ENCODE measurements around the gene COMT. TPM values are rescaled to one million over a fixed set of nuclear protein-coding genes. Genes with fewer than 3 reads are reported as not detected.

The COMT gene
- total RNA-seq, 2 experiments from 2014 or later: 71.8 to 74.8 TPM

DNA sequence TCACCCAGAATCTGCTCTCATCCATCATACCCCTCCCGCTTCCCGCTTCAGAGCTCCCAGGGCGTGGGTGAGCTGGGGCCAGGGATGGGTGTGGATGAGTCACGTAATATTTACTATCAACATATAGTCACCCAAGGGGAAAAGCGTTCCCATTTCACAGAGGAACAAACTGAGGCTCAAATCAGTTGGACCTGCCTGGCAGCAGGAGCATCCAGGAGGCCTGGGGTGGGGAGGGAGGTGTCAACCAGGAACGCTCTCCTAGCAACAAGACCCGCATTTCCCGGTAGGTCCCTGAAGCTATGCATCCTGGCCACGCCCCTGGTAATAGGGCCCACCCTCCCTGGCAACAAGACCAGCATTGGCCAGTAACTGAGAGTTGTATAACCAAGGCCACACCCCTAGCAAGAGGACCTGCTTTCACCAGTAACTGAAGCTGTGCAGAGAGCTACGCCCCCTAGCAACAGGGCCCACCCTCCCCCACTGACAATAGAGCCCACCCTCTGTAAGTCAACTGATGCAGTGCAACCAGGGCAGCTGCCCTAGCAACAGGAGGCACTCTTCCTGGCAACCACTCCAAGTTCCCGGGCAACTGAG lies 32.8 kb downstream of the COMT start:
- H3K9me3 Mint-ChIP-seq: no peaks in the 10 kb centered on the region
- H3K36me3 Mint-ChIP-seq (ENCODE audit: low read depth): no peaks in the 10 kb centered on the region
- H3K4me1 Mint-ChIP-seq: peaks cover 17% of the 10 kb centered on the region
- DNase-seq: peak; percentile 37
- no peak overlapping the region for H3K4me3 Mint-ChIP-seq
- H3K27ac Mint-ChIP-seq: no peak overlapping the region
- H3K27me3 Mint-ChIP-seq: no peaks in the 10 kb centered on the region
- POLR2A ChIA-PET: no interaction called here
- CTCF ChIA-PET: interaction anchor here (1.0 to 1.2 kb wide), 2 partner anchors 11 to 20 kb away, joined by 3 to 4 read pairs; no protein-coding TSS in a partner anchor

DNA sequence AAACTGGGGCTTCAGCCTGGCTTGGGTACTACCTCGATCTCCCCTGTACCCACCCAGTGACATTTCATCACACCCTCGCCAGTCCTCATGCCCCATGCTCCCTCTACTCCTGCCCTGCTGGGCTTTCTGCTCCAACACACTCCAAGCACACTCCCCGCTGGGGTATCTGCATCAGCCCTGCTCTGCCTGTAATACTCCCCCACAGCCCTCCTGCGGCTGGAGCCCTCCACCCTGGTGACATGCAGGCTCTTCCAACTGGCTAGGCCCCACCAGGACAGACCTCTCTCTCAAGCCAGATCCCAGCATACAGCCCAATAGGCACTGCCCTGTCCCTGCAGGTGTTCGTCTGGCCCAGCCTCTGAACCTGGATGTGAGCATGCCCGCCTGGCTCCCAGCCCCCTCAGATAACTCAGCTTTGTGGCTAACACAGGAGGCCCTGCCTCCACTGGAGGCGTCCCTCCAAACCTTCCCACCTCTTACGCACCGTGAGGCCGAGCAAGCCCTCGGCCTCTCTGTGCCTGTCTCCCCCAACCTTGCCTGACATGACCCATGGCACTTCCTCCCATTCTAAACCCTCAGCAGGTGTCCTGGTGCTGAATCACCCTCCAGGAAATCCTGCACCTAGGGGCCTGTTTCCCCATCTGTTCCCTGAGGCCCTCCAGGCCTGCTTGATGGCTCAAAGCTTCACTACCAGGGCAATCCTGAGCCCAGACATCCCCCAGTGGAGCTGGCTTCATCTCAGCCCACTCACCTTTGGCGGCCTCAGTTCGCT lies 33.5 kb downstream of the COMT start:
- Mint-ChIP-seq H3K27ac (peak overlapping the region; percentile 1), H3K27me3 (no peaks in the 10 kb centered on the region), H3K36me3 (ENCODE audit: low read depth) (no peaks in the 10 kb centered on the region), H3K4me3 (no peak overlapping the region), H3K9me3 (no peaks in the 10 kb centered on the region), H3K4me1 (peaks cover 17% of the 10 kb centered on the region)
- ChIA-PET CTCF (interaction anchor here (1.2 kb wide), 1 partner anchor 21 kb away, joined by 4 read pairs; no protein-coding TSS in a partner anchor), POLR2A (interaction anchor here (0.5 kb wide), 1 partner anchor 22 kb away, joined by 6 read pairs; no protein-coding TSS in a partner anchor)
- DNase-seq: no peak

DNA sequence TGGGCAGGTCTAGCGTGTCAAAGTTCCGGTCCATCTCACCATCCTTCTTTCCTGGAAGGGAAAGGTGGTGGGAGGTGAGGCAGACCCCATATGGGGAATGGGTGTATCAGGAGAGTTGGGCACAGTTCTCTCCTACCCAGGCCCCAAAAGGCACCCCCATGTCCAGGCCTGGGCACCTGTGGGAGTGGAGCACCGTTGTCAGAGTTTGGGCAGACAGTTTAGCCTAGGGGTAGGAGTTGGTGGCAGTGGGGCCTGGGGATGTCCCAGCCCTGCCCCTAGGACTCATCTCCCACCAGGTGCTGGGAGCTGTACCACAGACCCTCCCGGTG lies 34.1 kb downstream of the COMT start:
- no peak overlapping the region for H3K4me3 Mint-ChIP-seq
- ChIA-PET POLR2A (no interaction called here), CTCF (no interaction called here)
- no peak for DNase-seq
- H3K27ac Mint-ChIP-seq: no peak overlapping the region
- H3K9me3 Mint-ChIP-seq: no peaks in the 10 kb centered on the region
- H3K4me1 Mint-ChIP-seq: peaks cover 15% of the 10 kb centered on the region
- H3K36me3 Mint-ChIP-seq (ENCODE audit: low read depth): no peaks in the 10 kb centered on the region
- no peaks in the 10 kb centered on the region for H3K27me3 Mint-ChIP-seq

DNA sequence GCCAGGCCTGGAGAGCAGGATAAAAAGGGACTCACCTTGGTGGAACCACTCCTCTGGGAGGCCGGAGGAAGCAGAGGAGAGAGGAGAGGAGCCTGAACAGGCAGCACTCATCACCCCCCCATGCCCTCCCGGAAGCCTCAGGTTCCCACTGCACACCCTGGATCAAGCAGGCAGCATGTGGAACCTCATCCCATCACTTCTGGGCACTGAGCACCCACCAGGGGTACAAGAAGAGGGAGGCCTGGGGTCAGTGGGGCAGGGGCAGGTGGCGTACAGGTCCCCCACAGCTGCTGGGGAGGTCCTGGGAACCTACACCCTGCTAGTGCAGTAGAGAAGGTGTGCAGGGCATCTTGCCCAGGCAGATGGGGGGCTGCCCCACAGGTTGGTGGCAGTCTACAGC lies 35.1 kb downstream of the COMT start:
- no peak overlapping the region for H3K27ac Mint-ChIP-seq
- H3K27me3 Mint-ChIP-seq: no peaks in the 10 kb centered on the region
- POLR2A ChIA-PET: no interaction called here
- DNase-seq: no peak
- H3K9me3 Mint-ChIP-seq: no peaks in the 10 kb centered on the region
- peaks cover 9% of the 10 kb centered on the region for H3K4me1 Mint-ChIP-seq
- H3K36me3 Mint-ChIP-seq (ENCODE audit: low read depth): no peaks in the 10 kb centered on the region
- no peak overlapping the region for H3K4me3 Mint-ChIP-seq
- CTCF ChIA-PET: no interaction called here

DNA sequence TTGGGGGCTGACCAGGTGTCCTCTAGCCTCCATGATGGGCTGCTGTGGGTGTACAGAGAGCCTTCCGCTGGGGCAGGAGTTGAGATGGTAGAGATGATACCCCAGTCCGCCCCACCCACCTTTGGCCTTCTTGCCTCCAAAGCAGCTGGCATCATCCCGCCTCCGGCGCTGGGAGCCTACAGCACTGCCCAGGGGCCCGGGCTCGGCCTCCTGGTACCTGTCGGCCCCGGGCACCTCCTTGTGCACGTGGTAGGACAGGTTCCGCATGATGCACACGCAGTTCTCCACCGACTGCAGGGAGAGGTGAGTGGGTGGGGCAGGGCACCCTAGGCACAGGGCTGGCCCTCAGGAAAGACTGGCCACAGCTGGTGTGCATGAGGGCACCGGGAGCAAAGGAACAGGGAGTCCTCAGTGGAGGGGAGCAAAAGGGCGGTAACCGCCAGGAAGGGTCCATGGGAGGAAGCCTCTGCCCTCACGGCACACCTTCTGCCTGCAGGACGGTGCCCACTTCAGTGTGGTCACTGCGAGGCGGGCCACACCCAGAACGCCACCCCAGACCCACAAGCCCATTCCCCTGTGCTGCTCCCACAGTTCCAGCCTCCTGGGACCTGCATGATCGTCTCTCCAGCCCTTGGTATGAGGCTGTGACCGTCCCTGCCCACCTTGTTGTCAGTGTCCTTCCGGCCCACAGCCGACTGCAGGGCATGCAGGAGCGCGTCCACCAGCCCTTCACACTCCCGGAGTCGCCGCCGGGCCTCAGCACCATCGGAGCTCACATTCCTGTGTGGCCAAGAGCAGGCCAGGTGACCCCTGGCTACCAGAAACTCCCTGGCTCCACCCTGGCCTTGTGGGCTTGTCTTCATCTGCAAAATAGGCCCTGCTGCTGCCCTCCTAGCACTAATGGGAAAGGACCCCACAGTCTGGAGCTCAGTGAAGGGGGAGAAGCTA lies 36.0 kb downstream of the COMT start:
- peaks cover 8% of the 10 kb centered on the region for H3K4me1 Mint-ChIP-seq
- ChIA-PET CTCF (interaction anchor here (0.7 kb wide), 1 partner anchor 7 kb away, joined by 3 read pairs; no protein-coding TSS in a partner anchor), POLR2A (no interaction called here)
- H3K9me3 Mint-ChIP-seq: no peaks in the 10 kb centered on the region
- no peaks in the 10 kb centered on the region for H3K27me3 Mint-ChIP-seq
- H3K36me3 Mint-ChIP-seq (ENCODE audit: low read depth): no peaks in the 10 kb centered on the region
- no peak for DNase-seq
- no peak overlapping the region for H3K4me3 Mint-ChIP-seq
- no peak overlapping the region for H3K27ac Mint-ChIP-seq

DNA sequence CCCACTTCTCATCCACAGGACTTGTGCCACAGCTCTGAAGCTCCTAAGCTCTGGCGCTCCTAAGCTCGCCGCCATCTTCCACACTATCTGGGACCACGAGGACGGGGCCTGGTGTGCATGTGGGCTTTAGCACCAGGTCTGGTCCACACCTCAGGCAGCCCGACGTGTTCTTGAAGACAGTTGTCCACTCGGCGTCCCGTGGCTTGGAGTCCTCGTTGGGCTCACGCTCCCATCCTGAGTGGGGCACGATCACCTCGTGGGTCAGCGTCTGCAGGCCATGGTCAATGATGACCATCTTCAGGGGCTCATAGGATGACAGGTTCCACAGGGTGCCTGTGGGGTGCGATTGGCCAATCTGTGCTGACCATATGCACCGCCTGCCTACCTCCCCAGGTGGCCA lies 37.2 kb downstream of the COMT start:
- Mint-ChIP-seq H3K27ac (no peak overlapping the region), H3K27me3 (no peaks in the 10 kb centered on the region), H3K36me3 (ENCODE audit: low read depth) (no peaks in the 10 kb centered on the region), H3K9me3 (no peaks in the 10 kb centered on the region), H3K4me1 (peaks cover 8% of the 10 kb centered on the region), H3K4me3 (no peak overlapping the region)
- CTCF ChIA-PET: interaction anchor here (0.7 kb wide), 1 partner anchor 9 kb away, joined by 3 read pairs; no protein-coding TSS in a partner anchor
- DNase-seq: no peak
- POLR2A ChIA-PET: interaction anchor here (0.6 kb wide), 1 partner anchor 56 kb away, joined by 6 read pairs; no protein-coding TSS in a partner anchor

DNA sequence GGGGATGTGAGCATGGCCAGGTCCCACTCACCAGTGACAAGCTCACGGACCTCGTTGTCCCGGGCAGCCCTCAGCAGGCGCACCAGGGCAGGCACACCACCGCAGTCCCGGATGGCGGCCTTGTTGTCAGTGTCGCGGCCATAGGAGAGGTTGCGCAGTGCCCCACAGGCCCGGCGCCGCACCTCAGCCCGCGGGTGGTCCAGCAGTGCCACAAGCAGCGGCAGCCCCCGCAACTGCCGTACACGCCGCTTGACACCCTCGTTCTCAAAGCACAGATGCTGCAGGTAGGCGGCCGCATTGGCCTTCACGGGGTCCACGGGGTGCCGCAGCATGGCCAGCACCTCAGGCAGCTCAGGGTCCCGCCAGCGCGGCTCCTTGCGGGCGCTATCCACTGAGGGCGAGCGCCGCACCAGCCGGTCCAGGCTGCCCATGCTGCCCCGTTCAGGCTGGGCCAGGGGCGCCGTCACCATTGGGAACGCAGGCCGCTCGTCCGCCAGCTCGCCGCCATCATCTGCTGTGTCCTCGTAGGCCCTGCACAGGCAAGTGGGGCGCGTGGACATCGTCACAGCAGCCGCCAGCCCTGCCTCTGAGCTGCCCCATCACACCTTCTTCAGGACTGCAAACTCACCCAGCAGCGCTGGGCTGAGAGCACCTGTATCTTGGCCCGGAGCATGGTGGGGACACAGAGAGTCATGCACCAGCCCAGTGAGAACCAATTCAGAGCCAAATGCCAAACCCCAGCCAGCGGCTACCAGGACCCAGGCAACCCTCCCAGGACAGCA lies 38.3 kb downstream of the COMT start:
- Mint-ChIP-seq H3K4me1 (peaks cover 6% of the 10 kb centered on the region), H3K27me3 (peaks cover under 1% of the 10 kb centered on the region), H3K36me3 (ENCODE audit: low read depth) (no peaks in the 10 kb centered on the region), H3K9me3 (no peaks in the 10 kb centered on the region), H3K4me3 (no peak overlapping the region), H3K27ac (no peak overlapping the region)
- CTCF ChIA-PET: no interaction called here
- POLR2A ChIA-PET: no interaction called here
- no peak for DNase-seq

DNA sequence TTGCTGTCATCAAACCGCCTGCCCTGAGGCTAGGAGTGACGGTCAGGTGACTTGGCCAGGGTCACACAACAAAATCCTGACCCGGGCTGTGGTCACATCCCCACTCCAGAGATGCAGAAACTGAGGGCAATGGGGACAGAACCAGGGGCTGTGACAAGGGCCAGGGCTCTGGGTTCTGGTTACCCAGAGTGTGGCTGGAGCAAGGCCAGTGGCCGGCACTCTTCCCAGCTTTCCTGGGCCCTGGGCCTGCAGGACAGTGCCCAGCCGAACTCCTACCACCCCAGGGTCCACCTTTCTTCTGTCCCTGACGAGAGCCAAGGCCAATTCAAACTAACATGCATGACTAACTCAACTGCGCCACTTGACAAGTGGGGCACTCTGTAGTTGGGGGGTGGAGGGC lies 39.2 kb downstream of the COMT start:
- H3K9me3 Mint-ChIP-seq: no peaks in the 10 kb centered on the region
- no peak for DNase-seq
- no peaks in the 10 kb centered on the region for H3K36me3 Mint-ChIP-seq (ENCODE audit: low read depth)
- H3K27ac Mint-ChIP-seq: no peak overlapping the region
- peaks cover 4% of the 10 kb centered on the region for H3K27me3 Mint-ChIP-seq
- ChIA-PET CTCF (no interaction called here), POLR2A (no interaction called here)
- no peak overlapping the region for H3K4me3 Mint-ChIP-seq
- no peaks in the 10 kb centered on the region for H3K4me1 Mint-ChIP-seq

DNA sequence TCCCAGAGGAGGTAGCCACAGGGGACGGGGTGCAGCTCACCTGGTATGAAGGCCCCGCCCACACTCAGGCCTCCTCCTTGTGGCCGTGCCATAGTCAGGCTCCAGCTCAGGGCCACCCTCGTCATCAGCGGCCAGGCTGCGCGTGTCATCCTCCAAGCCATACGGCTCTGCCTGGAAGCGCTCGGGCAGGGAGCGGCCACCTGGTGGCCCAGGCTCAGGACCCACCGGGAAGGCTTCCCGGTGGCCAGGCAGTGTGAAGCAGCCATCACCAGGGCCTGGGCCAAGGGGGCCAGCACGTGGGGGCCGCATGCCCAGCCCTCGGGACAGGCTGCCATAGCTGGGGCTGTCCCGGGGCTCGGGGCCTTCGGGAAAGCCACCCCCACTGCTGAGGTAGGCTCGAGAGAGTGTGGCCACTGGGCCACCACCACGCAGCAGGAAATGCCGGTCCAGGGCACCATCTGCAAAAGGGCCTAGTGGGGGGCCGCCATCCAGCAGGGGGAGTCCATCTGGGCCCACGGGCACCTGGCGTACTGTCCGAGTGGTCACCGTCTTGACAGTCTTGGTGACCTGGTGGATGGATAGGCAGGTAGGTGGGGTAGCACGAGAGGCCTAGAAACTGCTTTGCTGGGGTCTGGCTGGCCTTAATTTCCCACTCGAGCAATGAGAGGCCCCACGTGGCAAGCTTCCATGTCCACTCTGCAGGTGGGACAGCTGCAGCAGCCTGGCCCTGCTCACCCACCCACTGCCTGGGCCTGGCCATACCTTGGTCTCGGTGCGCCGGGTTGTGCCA lies 39.8 kb downstream of the COMT start:
- ChIA-PET CTCF (no interaction called here), POLR2A (no interaction called here)
- Mint-ChIP-seq H3K9me3 (no peaks in the 10 kb centered on the region), H3K36me3 (ENCODE audit: low read depth) (no peaks in the 10 kb centered on the region), H3K27ac (no peak overlapping the region), H3K4me1 (peaks cover 2% of the 10 kb centered on the region), H3K27me3 (peaks cover 6% of the 10 kb centered on the region), H3K4me3 (no peak overlapping the region)
- DNase-seq: no peak

DNA sequence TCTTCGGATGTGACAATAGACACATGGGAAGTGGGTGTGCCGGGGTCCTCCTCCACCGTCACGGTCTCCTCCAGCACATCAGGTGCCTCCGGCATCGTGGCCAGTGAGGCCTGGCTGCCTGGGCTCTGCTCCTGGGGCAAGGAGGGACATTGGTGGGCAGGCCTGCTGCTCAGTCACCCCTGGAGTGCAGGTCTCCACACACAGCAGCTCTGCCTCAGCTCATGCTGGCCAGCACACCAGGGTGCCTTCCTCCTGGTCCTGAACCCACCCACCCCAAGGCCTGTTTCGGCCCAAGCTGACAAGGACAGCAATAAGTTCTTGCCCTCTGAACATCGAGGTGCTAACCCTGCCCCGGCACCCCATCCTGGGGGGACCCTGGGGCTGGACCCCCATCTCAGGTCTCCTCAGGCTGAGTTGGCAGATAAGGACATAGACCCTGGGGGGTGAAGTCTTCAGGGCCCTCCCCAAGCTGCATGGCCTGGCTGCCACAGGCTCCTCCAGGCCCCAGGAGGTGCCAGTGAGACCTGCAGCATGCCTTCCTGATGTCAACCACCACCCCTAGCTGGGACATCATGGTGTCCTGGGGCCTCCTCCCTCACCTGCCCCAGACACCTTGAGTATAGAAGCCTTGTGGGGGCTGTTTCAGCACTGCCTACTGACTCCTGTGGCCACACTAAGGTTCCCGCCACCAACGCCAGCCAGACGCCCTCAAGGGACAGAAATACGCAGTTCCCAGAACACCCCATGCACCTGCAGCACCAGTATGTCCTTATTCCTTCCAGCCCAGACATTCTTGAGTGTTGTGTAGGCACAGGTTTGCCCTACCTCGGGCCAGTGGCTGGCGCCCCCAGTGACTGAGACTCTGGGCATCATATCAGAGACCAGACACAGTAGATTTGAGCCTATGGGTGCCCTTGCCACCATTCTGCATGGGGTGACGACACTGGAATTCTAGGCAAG lies 40.7 kb downstream of the COMT start:
- no peak for DNase-seq
- no peak overlapping the region for H3K4me3 Mint-ChIP-seq
- no peak overlapping the region for H3K27ac Mint-ChIP-seq
- no peaks in the 10 kb centered on the region for H3K9me3 Mint-ChIP-seq
- peaks cover 7% of the 10 kb centered on the region for H3K27me3 Mint-ChIP-seq
- POLR2A ChIA-PET: no interaction called here
- CTCF ChIA-PET: interaction anchor here (0.6 kb wide), 1 partner anchor 44 kb away, joined by 3 read pairs; no protein-coding TSS in a partner anchor
- no peaks in the 10 kb centered on the region for H3K36me3 Mint-ChIP-seq (ENCODE audit: low read depth)
- H3K4me1 Mint-ChIP-seq: peaks cover 2% of the 10 kb centered on the region

DNA sequence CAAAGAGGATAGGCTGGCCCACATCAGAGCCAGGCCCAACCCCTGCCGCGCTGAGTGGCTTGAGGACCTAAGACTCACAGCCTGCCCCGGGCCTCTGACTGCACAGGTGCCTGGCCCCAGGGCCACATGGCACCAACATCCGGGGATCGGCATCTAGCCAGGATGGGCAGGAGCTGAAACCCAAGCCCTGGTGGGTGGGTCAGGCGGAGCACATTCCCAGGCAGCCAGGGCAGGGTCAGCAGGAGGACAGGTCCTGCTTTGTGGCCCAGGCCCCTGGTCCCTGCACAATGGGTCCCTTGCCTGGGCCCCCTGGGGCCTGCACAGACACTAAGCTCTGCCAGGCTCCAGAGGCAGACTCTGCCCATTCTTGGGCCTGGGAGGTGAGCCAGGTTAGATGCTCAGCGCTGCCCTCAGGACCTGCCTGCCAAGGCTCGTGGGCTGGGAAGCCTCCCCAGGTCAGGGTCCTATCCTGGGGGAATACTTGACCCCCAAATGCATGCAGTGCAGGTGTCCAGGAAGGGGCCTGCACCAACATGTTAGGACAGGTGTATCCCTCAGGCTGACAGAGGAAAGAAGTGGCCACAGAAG lies 41.5 kb downstream of the COMT start:
- no peaks in the 10 kb centered on the region for H3K9me3 Mint-ChIP-seq
- CTCF ChIA-PET: interaction anchor here (0.6 kb wide), 1 partner anchor 43 kb away, joined by 3 read pairs; no protein-coding TSS in a partner anchor
- H3K4me3 Mint-ChIP-seq: no peak overlapping the region
- peaks cover 7% of the 10 kb centered on the region for H3K27me3 Mint-ChIP-seq
- DNase-seq: no peak
- peaks cover 2% of the 10 kb centered on the region for H3K4me1 Mint-ChIP-seq
- H3K36me3 Mint-ChIP-seq (ENCODE audit: low read depth): no peaks in the 10 kb centered on the region
- no peak overlapping the region for H3K27ac Mint-ChIP-seq
- POLR2A ChIA-PET: no interaction called here

Measured in activated CD4-positive, alpha-beta T cell treated with anti-CD3 and anti-CD28 coated beads, Interleukin-2, amount 10 ng/mL, durations not matched to agents 7 days and 5 days (primary cell).